Duodenal mucosa (tissue), 2 donors: ENCODE measurements around the gene SLC38A6.

Experiments used
- H3K27ac ChIP-seq: one replicate; pipeline ENCODE4 v1.7.0; 2013; ENCODE audit warnings: low read depth, low read length
- H3K27me3 ChIP-seq, 2 donors: one replicate each; pipeline ENCODE4 v1.7.0; 2013; ENCODE audit warnings: low read length in 2 of 2, control low read depth in 1 of 2; ENCODE audit not compliant: insufficient read depth in 2 of 2, control insufficient read depth in 1 of 2
- H3K36me3 ChIP-seq, 2 donors: one replicate each; pipeline ENCODE4 v1.7.0; 2013; ENCODE audit warnings: low read length in 2 of 2, control low read depth in 1 of 2; ENCODE audit not compliant: insufficient read depth in 2 of 2, control insufficient read depth in 1 of 2
- H3K4me1 ChIP-seq, 2 donors: one replicate each; pipeline ENCODE4 v1.7.0; 2013; ENCODE audit warnings: low read length in 2 of 2, control low read depth in 1 of 2; ENCODE audit not compliant: insufficient read depth in 2 of 2, control insufficient read depth in 1 of 2
- H3K4me3 ChIP-seq, 2 donors: one replicate each; pipeline ENCODE4 v1.7.0; 2013; ENCODE audit warnings: low read length in 2 of 2, low read depth in 1 of 2
- H3K9ac ChIP-seq, 2 donors: one replicate each; pipeline ENCODE4 v1.7.0; 2013; ENCODE audit warnings: low read length in 2 of 2, low read depth in 1 of 2
- H3K9me3 ChIP-seq, 2 donors: one replicate each; pipeline ENCODE4 v1.7.0; 2013; ENCODE audit warnings: low read length in 2 of 2, control low read depth in 1 of 2; ENCODE audit not compliant: control insufficient read depth in 1 of 2

Gene SLC38A6

GRCh38 chr14:61025251-61026223 lies 44.5 kb downstream of the SLC38A6 start:
- Histone ChIP-seq H3K4me1 (no peaks in the 10 kb centered on the region), H3K27me3 (no peaks in the 10 kb centered on the region), H3K9me3 (no peaks in the 10 kb centered on the region), H3K27ac (no peak overlapping the region), H3K36me3 (no peaks in the 10 kb centered on the region), H3K4me3 (no peak overlapping the region), H3K9ac (no peak overlapping the region)

- H3K4me3 ChIP-seq = no peak overlapping the region
- no peaks in the 10 kb centered on the region for H3K27me3 ChIP-seq
- no peaks in the 10 kb centered on the region for H3K36me3 ChIP-seq
- no peaks in the 10 kb centered on the region for H3K9me3 ChIP-seq
- no peaks in the 10 kb centered on the region for H3K4me1 ChIP-seq
- no peak overlapping the region for H3K27ac ChIP-seq
- H3K9ac ChIP-seq = no peak overlapping the region
These were observed 45.5 kb downstream of the SLC38A6 start for GRCh38 chr14:61026526-61026925.

- no peak overlapping the region for H3K9ac ChIP-seq
- H3K27me3 ChIP-seq = no peaks in the 10 kb centered on the region
- no peaks in the 10 kb centered on the region for H3K4me1 ChIP-seq
- no peaks in the 10 kb centered on the region for H3K9me3 ChIP-seq
- no peak overlapping the region for H3K4me3 ChIP-seq
- H3K27ac ChIP-seq = no peak overlapping the region
- H3K36me3 ChIP-seq = no peaks in the 10 kb centered on the region
These were observed 50.0 kb downstream of the SLC38A6 start for GRCh38 chr14:61031026-61031425.

GRCh38 chr14:61033054-61033453 lies 52.0 kb downstream of the SLC38A6 start:
- Histone ChIP-seq H3K9me3 (no peaks in the 10 kb centered on the region), H3K4me3 (no peak overlapping the region), H3K27me3 (no peaks in the 10 kb centered on the region), H3K27ac (no peak overlapping the region), H3K4me1 (no peaks in the 10 kb centered on the region), H3K9ac (no peak overlapping the region), H3K36me3 (no peaks in the 10 kb centered on the region)

GRCh38 chr14:61033855-61034254 lies 52.8 kb downstream of the SLC38A6 start:
- Histone ChIP-seq H3K4me3 (no peak overlapping the region), H3K36me3 (no peaks in the 10 kb centered on the region), H3K4me1 (no peaks in the 10 kb centered on the region), H3K27ac (no peak overlapping the region), H3K27me3 (no peaks in the 10 kb centered on the region), H3K9me3 (no peaks in the 10 kb centered on the region), H3K9ac (no peak overlapping the region)

GRCh38 chr14:61034416-61035120 lies 53.5 kb downstream of the SLC38A6 start:
- H3K9me3 ChIP-seq = no peaks in the 10 kb centered on the region
- no peaks in the 10 kb centered on the region for H3K27me3 ChIP-seq
- H3K9ac ChIP-seq = no peak overlapping the region
- no peak overlapping the region for H3K27ac ChIP-seq
- no peaks in the 10 kb centered on the region for H3K4me1 ChIP-seq
- H3K36me3 ChIP-seq = no peaks in the 10 kb centered on the region
- H3K4me3 ChIP-seq = no peak overlapping the region

- no peaks in the 10 kb centered on the region for H3K36me3 ChIP-seq
- H3K9me3 ChIP-seq = no peaks in the 10 kb centered on the region
These were observed 56.2 kb downstream of the SLC38A6 start for GRCh38 chr14:61037215-61037614.

GRCh38 chr14:61041704-61042103 lies 60.7 kb downstream of the SLC38A6 start:
- Histone ChIP-seq H3K27ac (no peak overlapping the region), H3K36me3 (no peaks in the 10 kb centered on the region), H3K9ac (no peak overlapping the region), H3K9me3 (no peaks in the 10 kb centered on the region), H3K4me3 (no peak overlapping the region), H3K4me1 (no peaks in the 10 kb centered on the region), H3K27me3 (no peaks in the 10 kb centered on the region)

More at GRCh38 chr14:61037215-61037614, 56.2 kb downstream of the SLC38A6 start:
- Histone ChIP-seq H3K27me3 (no peaks in the 10 kb centered on the region), H3K27ac (no peak overlapping the region), H3K4me3 (no peak overlapping the region), H3K4me1 (no peaks in the 10 kb centered on the region), H3K9ac (no peak overlapping the region)

- Histone ChIP-seq H3K27ac (no peak overlapping the region), H3K27me3 (no peaks in the 10 kb centered on the region), H3K36me3 (no peaks in the 10 kb centered on the region), H3K9me3 (no peaks in the 10 kb centered on the region), H3K4me1 (no peaks in the 10 kb centered on the region), H3K4me3 (no peak overlapping the region), H3K9ac (no peak overlapping the region)
These were observed 61.2 kb downstream of the SLC38A6 start for GRCh38 chr14:61042220-61042619.

GRCh38 chr14:61043506-61043905 lies 62.5 kb downstream of the SLC38A6 start:
- Histone ChIP-seq H3K4me3 (no peak overlapping the region), H3K4me1 (no peaks in the 10 kb centered on the region), H3K27ac (no peak overlapping the region), H3K9ac (no peak overlapping the region), H3K27me3 (no peaks in the 10 kb centered on the region), H3K9me3 (no peaks in the 10 kb centered on the region), H3K36me3 (no peaks in the 10 kb centered on the region)
